ENCODE results near the gene CEPT1. TPM values are rescaled to one million over a fixed set of nuclear protein-coding genes. Genes with fewer than 3 reads are reported as not detected.

CEPT1 gene
- total RNA-seq, 1 experiment from 2014 or later = 29.3 TPM

DNA sequence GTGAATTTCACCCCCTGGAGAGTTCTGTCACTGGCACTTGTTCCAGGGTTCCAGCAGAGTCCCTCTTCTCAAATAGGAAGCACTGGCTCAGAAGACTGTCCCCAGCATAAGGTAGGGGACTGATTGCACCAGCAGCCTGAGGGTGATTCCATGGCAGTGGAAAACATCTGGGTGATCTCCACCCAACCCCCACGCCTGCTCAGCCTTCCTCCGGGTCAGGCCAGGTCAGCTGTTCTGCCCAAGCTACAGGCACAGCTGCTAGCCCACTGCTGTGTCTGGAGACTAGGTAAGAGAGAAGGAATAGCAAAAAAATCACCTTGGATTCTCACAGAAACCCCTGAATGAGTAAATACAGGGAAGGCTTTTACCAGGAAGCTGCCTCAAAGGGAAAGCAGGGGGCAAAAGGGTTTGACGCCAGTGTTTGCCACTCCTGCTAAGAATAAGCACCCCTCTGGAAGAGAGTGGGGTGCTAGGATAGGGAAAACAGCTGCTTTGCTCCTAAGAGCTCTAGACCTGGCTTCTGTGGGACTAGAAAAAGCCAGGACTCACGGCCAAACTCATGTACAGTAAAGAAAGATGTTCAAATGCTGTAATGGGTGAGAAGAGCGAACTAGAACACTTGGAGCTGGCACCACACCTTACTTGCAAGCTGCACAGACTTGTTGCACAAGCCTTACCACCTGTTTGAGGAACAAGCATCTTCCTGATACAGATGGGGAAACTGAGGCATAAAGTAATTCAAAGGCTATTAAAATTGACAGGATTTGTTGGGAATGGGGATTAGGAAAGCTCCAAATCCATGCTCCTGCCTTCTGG lies 61.5 kb downstream of the CEPT1 start (continued):
- TF ChIP-seq, protein P1, sequence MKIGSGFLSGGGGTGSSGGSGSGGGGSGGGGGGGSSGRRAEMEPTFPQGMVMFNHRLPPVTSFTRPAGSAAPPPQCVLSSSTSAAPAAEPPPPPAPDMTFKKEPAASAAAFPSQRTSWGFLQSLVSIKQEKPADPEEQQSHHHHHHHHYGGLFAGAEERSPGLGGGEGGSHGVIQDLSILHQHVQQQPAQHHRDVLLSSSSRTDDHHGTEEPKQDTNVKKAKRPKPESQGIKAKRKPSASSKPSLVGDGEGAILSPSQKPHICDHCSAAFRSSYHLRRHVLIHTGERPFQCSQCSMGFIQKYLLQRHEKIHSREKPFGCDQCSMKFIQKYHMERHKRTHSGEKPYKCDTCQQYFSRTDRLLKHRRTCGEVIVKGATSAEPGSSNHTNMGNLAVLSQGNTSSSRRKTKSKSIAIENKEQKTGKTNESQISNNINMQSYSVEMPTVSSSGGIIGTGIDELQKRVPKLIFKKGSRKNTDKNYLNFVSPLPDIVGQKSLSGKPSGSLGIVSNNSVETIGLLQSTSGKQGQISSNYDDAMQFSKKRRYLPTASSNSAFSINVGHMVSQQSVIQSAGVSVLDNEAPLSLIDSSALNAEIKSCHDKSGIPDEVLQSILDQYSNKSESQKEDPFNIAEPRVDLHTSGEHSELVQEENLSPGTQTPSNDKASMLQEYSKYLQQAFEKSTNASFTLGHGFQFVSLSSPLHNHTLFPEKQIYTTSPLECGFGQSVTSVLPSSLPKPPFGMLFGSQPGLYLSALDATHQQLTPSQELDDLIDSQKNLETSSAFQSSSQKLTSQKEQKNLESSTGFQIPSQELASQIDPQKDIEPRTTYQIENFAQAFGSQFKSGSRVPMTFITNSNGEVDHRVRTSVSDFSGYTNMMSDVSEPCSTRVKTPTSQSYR (CRISPR knock-in tag; IDR thresholded peaks at IDR 0.05) = no peak
- TF ChIP-seq GTF2I (CRISPR knock-in tag; conservative IDR thresholded peaks at IDR 0.05) (no peak), CREB1 (CRISPR knock-in tag; IDR thresholded peaks at IDR 0.05) (no peak)
- TF ChIP-seq, protein P2, sequence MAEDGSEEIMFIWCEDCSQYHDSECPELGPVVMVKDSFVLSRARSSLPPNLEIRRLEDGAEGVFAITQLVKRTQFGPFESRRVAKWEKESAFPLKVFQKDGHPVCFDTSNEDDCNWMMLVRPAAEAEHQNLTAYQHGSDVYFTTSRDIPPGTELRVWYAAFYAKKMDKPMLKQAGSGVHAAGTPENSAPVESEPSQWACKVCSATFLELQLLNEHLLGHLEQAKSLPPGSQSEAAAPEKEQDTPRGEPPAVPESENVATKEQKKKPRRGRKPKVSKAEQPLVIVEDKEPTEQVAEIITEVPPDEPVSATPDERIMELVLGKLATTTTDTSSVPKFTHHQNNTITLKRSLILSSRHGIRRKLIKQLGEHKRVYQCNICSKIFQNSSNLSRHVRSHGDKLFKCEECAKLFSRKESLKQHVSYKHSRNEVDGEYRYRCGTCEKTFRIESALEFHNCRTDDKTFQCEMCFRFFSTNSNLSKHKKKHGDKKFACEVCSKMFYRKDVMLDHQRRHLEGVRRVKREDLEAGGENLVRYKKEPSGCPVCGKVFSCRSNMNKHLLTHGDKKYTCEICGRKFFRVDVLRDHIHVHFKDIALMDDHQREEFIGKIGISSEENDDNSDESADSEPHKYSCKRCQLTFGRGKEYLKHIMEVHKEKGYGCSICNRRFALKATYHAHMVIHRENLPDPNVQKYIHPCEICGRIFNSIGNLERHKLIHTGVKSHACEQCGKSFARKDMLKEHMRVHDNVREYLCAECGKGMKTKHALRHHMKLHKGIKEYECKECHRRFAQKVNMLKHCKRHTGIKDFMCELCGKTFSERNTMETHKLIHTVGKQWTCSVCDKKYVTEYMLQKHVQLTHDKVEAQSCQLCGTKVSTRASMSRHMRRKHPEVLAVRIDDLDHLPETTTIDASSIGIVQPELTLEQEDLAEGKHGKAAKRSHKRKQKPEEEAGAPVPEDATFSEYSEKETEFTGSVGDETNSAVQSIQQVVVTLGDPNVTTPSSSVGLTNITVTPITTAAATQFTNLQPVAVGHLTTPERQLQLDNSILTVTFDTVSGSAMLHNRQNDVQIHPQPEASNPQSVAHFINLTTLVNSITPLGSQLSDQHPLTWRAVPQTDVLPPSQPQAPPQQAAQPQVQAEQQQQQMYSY (CRISPR knock-in tag; IDR thresholded peaks at IDR 0.05) = no peak
- TF ChIP-seq, protein P3, sequence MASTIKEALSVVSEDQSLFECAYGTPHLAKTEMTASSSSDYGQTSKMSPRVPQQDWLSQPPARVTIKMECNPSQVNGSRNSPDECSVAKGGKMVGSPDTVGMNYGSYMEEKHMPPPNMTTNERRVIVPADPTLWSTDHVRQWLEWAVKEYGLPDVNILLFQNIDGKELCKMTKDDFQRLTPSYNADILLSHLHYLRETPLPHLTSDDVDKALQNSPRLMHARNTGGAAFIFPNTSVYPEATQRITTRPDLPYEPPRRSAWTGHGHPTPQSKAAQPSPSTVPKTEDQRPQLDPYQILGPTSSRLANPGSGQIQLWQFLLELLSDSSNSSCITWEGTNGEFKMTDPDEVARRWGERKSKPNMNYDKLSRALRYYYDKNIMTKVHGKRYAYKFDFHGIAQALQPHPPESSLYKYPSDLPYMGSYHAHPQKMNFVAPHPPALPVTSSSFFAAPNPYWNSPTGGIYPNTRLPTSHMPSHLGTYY (CRISPR knock-in tag; IDR thresholded peaks at IDR 0.05) = no peak
- TF ChIP-seq, protein P4, sequence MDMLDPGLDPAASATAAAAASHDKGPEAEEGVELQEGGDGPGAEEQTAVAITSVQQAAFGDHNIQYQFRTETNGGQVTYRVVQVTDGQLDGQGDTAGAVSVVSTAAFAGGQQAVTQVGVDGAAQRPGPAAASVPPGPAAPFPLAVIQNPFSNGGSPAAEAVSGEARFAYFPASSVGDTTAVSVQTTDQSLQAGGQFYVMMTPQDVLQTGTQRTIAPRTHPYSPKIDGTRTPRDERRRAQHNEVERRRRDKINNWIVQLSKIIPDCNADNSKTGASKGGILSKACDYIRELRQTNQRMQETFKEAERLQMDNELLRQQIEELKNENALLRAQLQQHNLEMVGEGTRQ (CRISPR knock-in tag; IDR thresholded peaks at IDR 0.05) = no peak

DNA sequence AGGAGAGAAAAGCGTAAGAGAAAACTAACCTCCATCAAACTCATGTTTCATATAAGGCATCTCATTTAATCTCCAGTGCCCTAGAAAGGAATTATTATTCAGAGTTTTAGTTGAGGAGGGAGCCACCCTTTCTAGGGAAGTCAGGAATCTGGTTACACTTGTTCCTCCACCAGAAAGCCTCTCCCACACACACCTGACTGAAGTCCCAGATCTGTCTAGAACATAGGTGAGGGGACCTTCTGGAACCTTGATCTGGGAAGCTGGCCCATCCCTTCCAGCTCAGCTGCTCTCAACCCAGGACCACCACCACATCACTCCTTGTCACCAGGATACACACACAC lies 62.3 kb downstream of the CEPT1 start:
- Mint-ChIP-seq H3K27me3 (ENCODE audit: low read depth) (peaks cover 51% of the 10 kb centered on the region), H3K27ac (no peak overlapping the region), H3K36me3 (no peaks in the 10 kb centered on the region), H3K4me1 (peaks cover 14% of the 10 kb centered on the region), H3K4me3 (no peak overlapping the region), H3K9me3 (no peaks in the 10 kb centered on the region)
- no peak for DNase-seq (ENCODE audit: low spot score)
- POLR2A ChIA-PET = no interaction called here
- ATAC-seq = no peak
- CTCF ChIA-PET = interaction anchor here (0.7 kb wide), 1 partner anchor 10 kb away, joined by 5 read pairs; no protein-coding TSS in a partner anchor
- TF ChIP-seq EMX1 (CRISPR knock-in tag; IDR thresholded peaks at IDR 0.05) = no peak
- no peak for TF ChIP-seq NFE2L1 (CRISPR knock-in tag; IDR thresholded peaks at IDR 0.05)
- TF ChIP-seq, protein P5, sequence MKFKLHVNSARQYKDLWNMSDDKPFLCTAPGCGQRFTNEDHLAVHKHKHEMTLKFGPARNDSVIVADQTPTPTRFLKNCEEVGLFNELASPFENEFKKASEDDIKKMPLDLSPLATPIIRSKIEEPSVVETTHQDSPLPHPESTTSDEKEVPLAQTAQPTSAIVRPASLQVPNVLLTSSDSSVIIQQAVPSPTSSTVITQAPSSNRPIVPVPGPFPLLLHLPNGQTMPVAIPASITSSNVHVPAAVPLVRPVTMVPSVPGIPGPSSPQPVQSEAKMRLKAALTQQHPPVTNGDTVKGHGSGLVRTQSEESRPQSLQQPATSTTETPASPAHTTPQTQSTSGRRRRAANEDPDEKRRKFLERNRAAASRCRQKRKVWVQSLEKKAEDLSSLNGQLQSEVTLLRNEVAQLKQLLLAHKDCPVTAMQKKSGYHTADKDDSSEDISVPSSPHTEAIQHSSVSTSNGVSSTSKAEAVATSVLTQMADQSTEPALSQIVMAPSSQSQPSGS (CRISPR knock-in tag; IDR thresholded peaks at IDR 0.05; ENCODE audit: borderline replicate concordance, low read depth) = no peak
- TF ChIP-seq ZNF121 (CRISPR knock-in tag; IDR thresholded peaks at IDR 0.05) = no peak
- TF ChIP-seq, protein P6, sequence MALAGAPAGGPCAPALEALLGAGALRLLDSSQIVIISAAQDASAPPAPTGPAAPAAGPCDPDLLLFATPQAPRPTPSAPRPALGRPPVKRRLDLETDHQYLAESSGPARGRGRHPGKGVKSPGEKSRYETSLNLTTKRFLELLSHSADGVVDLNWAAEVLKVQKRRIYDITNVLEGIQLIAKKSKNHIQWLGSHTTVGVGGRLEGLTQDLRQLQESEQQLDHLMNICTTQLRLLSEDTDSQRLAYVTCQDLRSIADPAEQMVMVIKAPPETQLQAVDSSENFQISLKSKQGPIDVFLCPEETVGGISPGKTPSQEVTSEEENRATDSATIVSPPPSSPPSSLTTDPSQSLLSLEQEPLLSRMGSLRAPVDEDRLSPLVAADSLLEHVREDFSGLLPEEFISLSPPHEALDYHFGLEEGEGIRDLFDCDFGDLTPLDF (CRISPR knock-in tag; IDR thresholded peaks at IDR 0.05) = no peak
- TF ChIP-seq, protein P7, sequence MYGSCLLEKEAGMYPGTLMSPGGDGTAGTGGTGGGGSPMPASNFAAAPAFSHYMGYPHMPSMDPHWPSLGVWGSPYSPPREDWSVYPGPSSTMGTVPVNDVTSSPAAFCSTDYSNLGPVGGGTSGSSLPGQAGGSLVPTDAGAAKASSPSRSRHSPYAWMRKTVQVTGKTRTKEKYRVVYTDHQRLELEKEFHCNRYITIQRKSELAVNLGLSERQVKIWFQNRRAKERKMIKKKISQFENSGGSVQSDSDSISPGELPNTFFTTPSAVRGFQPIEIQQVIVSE (CRISPR knock-in tag; IDR thresholded peaks at IDR 0.05; ENCODE audit: borderline replicate concordance) = no peak
- no peak for TF ChIP-seq TEAD1 (CRISPR knock-in tag; IDR thresholded peaks at IDR 0.05)
- TF ChIP-seq, protein P8, sequence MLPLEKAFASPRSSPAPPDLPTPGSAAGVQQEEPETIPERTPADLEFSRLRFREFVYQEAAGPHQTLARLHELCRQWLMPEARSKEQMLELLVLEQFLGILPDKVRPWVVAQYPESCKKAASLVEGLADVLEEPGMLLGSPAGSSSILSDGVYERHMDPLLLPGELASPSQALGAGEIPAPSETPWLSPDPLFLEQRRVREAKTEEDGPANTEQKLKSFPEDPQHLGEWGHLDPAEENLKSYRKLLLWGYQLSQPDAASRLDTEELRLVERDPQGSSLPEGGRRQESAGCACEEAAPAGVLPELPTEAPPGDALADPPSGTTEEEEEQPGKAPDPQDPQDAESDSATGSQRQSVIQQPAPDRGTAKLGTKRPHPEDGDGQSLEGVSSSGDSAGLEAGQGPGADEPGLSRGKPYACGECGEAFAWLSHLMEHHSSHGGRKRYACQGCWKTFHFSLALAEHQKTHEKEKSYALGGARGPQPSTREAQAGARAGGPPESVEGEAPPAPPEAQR (CRISPR knock-in tag; IDR thresholded peaks at IDR 0.05) = no peak
- no peak for TF ChIP-seq ELF4 (CRISPR knock-in tag; IDR thresholded peaks at IDR 0.05; ENCODE audit: low read depth)
- TF ChIP-seq HMGA2 (CRISPR knock-in tag; IDR thresholded peaks at IDR 0.05) = no peak
- no peak for TF ChIP-seq ATF1 (CRISPR knock-in tag; IDR thresholded peaks at IDR 0.05)
- TF ChIP-seq JAZF1 (CRISPR knock-in tag; IDR thresholded peaks at IDR 0.05) = no peak
- TF ChIP-seq ZBTB21 (CRISPR knock-in tag; IDR thresholded peaks at IDR 0.05; ENCODE audit: borderline replicate concordance) = no peak
- TF ChIP-seq, protein P9, sequence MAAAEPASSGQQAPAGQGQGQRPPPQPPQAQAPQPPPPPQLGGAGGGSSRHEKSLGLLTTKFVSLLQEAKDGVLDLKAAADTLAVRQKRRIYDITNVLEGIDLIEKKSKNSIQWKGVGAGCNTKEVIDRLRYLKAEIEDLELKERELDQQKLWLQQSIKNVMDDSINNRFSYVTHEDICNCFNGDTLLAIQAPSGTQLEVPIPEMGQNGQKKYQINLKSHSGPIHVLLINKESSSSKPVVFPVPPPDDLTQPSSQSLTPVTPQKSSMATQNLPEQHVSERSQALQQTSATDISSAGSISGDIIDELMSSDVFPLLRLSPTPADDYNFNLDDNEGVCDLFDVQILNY (CRISPR knock-in tag; IDR thresholded peaks at IDR 0.05) = no peak
- TF ChIP-seq MYBL2 (CRISPR knock-in tag; IDR thresholded peaks at IDR 0.05) = no peak
